Effector memory CD4-positive, alpha-beta T cell (primary cell): ENCODE measurements around the gene KRT7.
"Not testable (repeated sequence)": the region's sequence is repeated elsewhere in the genome, so short reads cannot be mapped to it uniquely, and the experiment has no call there.

ENCODE experiments used
- DNase-seq, 3 donors: peaks; one replicate each; pipeline ENCODE4 v3.0.0-alpha.2; 2020
- H3K27ac ChIP-seq: 2 replicates; pipeline ENCODE4 v1.7.0; 2013; ENCODE audit warnings: mild to moderate bottlenecking, low read length, moderate library complexity; ENCODE audit not compliant: insufficient read depth, poor library complexity, severe bottlenecking
- H3K27me3 ChIP-seq: replicated peaks from 2 replicates; pipeline ENCODE4 v1.7.0; 2013; ENCODE audit warnings: mild to moderate bottlenecking, low read length; ENCODE audit not compliant: insufficient read depth, control insufficient read depth, poor library complexity, severe bottlenecking
- H3K36me3 ChIP-seq: 2 replicates; pipeline ENCODE4 v1.7.0; 2013; ENCODE audit warnings: mild to moderate bottlenecking, low read length, moderate library complexity; ENCODE audit not compliant: control insufficient read depth, insufficient read depth
- H3K4me1 ChIP-seq: 2 replicates; pipeline ENCODE4 v1.7.0; 2013; ENCODE audit warnings: low read length, mild to moderate bottlenecking; ENCODE audit not compliant: control insufficient read depth, insufficient read depth, poor library complexity, severe bottlenecking
- H3K4me3 ChIP-seq: 2 replicates; pipeline ENCODE4 v1.7.0; 2013; ENCODE audit warnings: low read length, low read depth, mild to moderate bottlenecking; ENCODE audit not compliant: insufficient read depth, poor library complexity, severe bottlenecking
- H3K9me3 ChIP-seq: 2 replicates; pipeline ENCODE4 v1.7.0; 2013; ENCODE audit warnings: mild to moderate bottlenecking, low read length, moderate library complexity; ENCODE audit not compliant: control insufficient read depth

The KRT7 gene

GRCh38 chr12:52236386-52237050 lies 3.5 kb downstream of the KRT7 start:
- H3K4me1 ChIP-seq, result no peaks in the 10 kb centered on the region
- H3K27ac ChIP-seq, result no peak overlapping the region
- peaks cover 20% of the 10 kb centered on the region for H3K27me3 ChIP-seq
- no peak overlapping the region for H3K4me3 ChIP-seq
- H3K36me3 ChIP-seq, result no peaks in the 10 kb centered on the region
- no peak for DNase-seq
- H3K9me3 ChIP-seq, result no peaks in the 10 kb centered on the region

- Histone ChIP-seq H3K4me1 (peaks cover under 1% of the 10 kb centered on the region), H3K36me3 (no peaks in the 10 kb centered on the region), H3K4me3 (no peak overlapping the region), H3K9me3 (no peaks in the 10 kb centered on the region), H3K27me3 (peaks cover 6% of the 10 kb centered on the region), H3K27ac (no peak overlapping the region)
- no peak for DNase-seq
Measured at GRCh38 chr12:52238207-52238840, 5.3 kb downstream of the KRT7 start.

- Histone ChIP-seq H3K4me1 (peaks cover 9% of the 10 kb centered on the region), H3K27me3 (peaks cover 6% of the 10 kb centered on the region), H3K9me3 (no peaks in the 10 kb centered on the region), H3K27ac (no peak overlapping the region), H3K4me3 (no peak overlapping the region), H3K36me3 (no peaks in the 10 kb centered on the region)
- DNase-seq, result no peak
Measured at GRCh38 chr12:52238916-52239646, 6.0 kb downstream of the KRT7 start.

DNA sequence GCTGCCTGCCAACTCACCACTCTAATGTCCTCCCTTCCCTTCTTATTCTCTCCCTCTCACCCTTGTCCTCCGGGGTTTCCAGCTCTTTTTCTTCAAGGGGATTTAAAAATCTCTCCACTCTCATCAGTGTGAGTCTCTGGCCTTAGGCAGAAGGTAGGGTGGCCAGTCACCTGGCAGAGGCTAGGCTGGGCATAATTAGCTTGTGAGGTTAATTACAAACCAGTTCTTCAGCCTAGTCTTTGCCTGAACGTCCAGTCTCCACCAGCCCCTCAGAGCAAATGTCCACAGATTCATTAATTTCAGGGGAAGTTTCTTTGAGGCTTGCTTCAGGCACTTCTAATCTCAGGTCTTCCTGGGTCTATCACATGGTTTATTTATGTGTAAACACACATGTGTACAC lies 6.7 kb downstream of the KRT7 start:
- peaks cover 14% of the 10 kb centered on the region for H3K4me1 ChIP-seq
- no peaks in the 10 kb centered on the region for H3K36me3 ChIP-seq
- no peak overlapping the region for H3K4me3 ChIP-seq
- peaks cover 1% of the 10 kb centered on the region for H3K27me3 ChIP-seq
- H3K9me3 ChIP-seq, result no peaks in the 10 kb centered on the region
- DNase-seq, result no peak
- no peak overlapping the region for H3K27ac ChIP-seq

GRCh38 chr12:52240247-52240646 lies 7.2 kb downstream of the KRT7 start:
- peaks cover 14% of the 10 kb centered on the region for H3K4me1 ChIP-seq
- not testable (repeated sequence) for H3K9me3 ChIP-seq, H3K36me3 ChIP-seq, H3K27ac ChIP-seq, DNase-seq, H3K27me3 ChIP-seq, H3K4me3 ChIP-seq

DNA sequence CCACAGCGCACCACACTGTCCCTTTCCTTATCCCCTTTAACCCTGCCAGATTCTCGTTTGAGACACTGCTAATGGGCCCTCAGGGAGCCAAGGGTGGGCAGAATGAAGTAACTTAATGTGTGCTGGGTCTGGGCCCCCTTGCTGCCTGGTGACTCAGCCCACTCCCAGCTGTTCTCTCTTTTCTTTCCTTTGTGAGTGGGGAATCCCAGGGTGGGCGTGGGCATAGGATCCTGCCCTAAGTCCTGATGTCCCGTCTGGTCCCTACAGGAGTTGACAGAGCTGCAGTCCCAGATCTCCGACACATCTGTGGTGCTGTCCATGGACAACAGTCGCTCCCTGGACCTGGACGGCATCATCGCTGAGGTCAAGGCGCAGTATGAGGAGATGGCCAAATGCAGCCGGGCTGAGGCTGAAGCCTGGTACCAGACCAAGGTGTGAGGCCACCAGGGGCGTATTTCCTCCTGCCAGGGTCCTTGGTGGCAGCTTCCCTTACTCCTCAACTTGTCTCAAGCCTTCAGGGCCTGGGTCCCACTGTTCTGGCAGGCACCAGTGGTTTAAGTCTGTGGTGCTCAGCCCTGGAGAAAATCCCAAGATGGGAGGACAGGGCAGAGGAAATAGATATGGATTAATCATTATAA lies 8.3 kb downstream of the KRT7 start:
- H3K9me3 ChIP-seq, result no peaks in the 10 kb centered on the region
- no peak overlapping the region for H3K27ac ChIP-seq
- no peak for DNase-seq
- no peak overlapping the region for H3K4me3 ChIP-seq
- peaks cover 14% of the 10 kb centered on the region for H3K4me1 ChIP-seq
- no peaks in the 10 kb centered on the region for H3K27me3 ChIP-seq
- H3K36me3 ChIP-seq, result no peaks in the 10 kb centered on the region

- Histone ChIP-seq H3K27me3 (no peaks in the 10 kb centered on the region), H3K36me3 (no peaks in the 10 kb centered on the region), H3K4me1 (peaks cover 14% of the 10 kb centered on the region), H3K4me3 (no peak overlapping the region), H3K9me3 (no peaks in the 10 kb centered on the region), H3K27ac (no peak overlapping the region)
- DNase-seq, result no peak
Measured at GRCh38 chr12:52242442-52243258, 9.6 kb downstream of the KRT7 start.

GRCh38 chr12:52243259-52243855 lies 10.3 kb downstream of the KRT7 start:
- no peak for DNase-seq
- H3K4me1 ChIP-seq, result peaks cover 14% of the 10 kb centered on the region
- H3K36me3 ChIP-seq, result no peaks in the 10 kb centered on the region

DNA sequence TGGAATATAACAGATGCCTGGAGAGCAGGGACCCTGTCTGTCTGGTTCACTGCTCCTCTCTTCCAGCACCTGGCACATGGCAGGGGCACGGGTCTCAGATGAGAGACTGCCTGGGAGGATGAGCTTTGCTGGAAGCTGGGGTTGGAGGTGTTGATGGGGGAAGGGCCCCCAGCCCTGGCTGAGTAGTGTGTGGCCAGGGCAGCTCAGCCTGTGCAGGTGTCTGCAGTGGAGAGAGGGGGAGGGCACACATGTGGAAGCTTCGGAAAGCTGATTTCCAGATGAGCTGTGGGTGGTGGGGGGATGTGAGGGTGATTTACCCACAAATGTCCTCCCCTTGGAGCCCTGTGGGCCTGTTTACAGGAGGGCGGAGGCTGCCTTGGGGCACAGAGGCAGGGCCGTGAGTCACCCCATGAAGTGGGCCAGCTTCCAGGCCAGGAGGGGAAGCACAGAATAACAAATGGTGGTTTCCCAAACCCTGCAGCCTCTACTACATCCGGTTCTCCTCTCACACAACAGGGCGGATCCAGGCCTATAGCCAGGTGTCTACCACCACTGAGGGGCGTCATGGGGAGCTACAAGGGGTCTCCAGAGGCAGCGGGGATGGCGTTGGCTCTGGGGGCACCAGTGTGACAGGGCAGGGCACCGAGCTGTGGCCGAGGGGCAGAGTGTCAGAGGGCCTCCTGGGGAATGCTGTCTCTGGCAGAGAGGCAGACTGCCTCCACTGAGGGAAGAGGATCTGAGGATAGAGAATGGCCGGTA lies 11.0 kb downstream of the KRT7 start:
- Histone ChIP-seq H3K27ac (peak overlapping the region; percentile 49), H3K9me3 (no peaks in the 10 kb centered on the region), H3K36me3 (no peaks in the 10 kb centered on the region), H3K27me3 (no peaks in the 10 kb centered on the region), H3K4me3 (no peak overlapping the region), H3K4me1 (peaks cover 14% of the 10 kb centered on the region)
- peak; percentile 34 to 46 (median 45) for DNase-seq

More at GRCh38 chr12:52243259-52243855, 10.3 kb downstream of the KRT7 start:
- Histone ChIP-seq H3K27ac (no peak overlapping the region), H3K9me3 (no peaks in the 10 kb centered on the region), H3K27me3 (no peaks in the 10 kb centered on the region), H3K4me3 (no peak overlapping the region)
